BJ (cell line): ENCODE data around the gene ARSB. TPM values are rescaled to one million over a fixed set of nuclear protein-coding genes. Genes with fewer than 3 reads are reported as not detected.

Experiments
- CTCF ChIA-PET: fragments of 350-600 bp; formaldehyde crosslinking; extraction: SDS; loops from one replicate; lab custom pipeline; 2021; ENCODE audit warnings: antibody characterized with exemption, inconsistent platforms; lab: Yijun Ruan, JAX
- POLR2A ChIA-PET: fragments of 300-600 bp; sonication (Branson Sonifier 250); formaldehyde crosslinking; extraction: SDS; loops from one replicate; lab custom pipeline; 2021; ENCODE audit warnings: antibody characterized with exemption; lab: Charles Lee
- DNase-seq: peaks from one replicate; pipeline ENCODE4 v3.0.0-alpha.2; 2011; ENCODE audit warnings: low read depth
- H3K27me3 ChIP-seq: 2 replicates; pipeline ENCODE4 v1.6.0; 2011; ENCODE audit warnings: low read length; ENCODE audit not compliant: control insufficient read depth, insufficient read depth
- H3K36me3 ChIP-seq: 2 replicates; pipeline ENCODE4 v1.5.1; 2011; ENCODE audit warnings: low read length; ENCODE audit not compliant: control insufficient read depth, insufficient read depth
- H3K4me3 ChIP-seq: 2 replicates; pipeline ENCODE4 v1.5.1; 2011; ENCODE audit warnings: low read depth, mild to moderate bottlenecking, control low read depth, low read length
- CTCF ChIP-seq: IDR thresholded peaks from 2 replicates; pipeline ENCODE4 v1.5.1; 2011; ENCODE audit warnings: low read depth, mild to moderate bottlenecking, control low read depth, inconsistent platforms, low read length, moderate library complexity; ENCODE audit not compliant: insufficient read depth
- polyA plus RNA-seq: library from polyadenylated mRNA; depleted of rRNA; stranded (reverse); fragments of >200 nt; gene quantifications from 2 replicates; pipeline ENCODE4 v1.2.3, GENCODE V29; 2011

Gene ARSB
- polyA plus RNA-seq, 1 experiment: 26.7 TPM

GRCh38 chr5:78843436-78843835 is 141.7 kb downstream of the ARSB start:
- DNase-seq: no peak
- Histone ChIP-seq H3K27me3 (no peaks in the 10 kb centered on the region), H3K4me3 (no peak overlapping the region), H3K36me3 (no peaks in the 10 kb centered on the region)
- no peak for TF ChIP-seq CTCF
- ChIA-PET POLR2A (no interaction called here), CTCF (no interaction called here)

GRCh38 chr5:78841767-78842166 is 143.3 kb downstream of the ARSB start:
- no peak for DNase-seq
- CTCF ChIA-PET: no interaction called here
- H3K36me3 ChIP-seq: no peaks in the 10 kb centered on the region
- no peak for TF ChIP-seq CTCF
- H3K27me3 ChIP-seq: no peaks in the 10 kb centered on the region
- no peak overlapping the region for H3K4me3 ChIP-seq
- POLR2A ChIA-PET: no interaction called here

GRCh38 chr5:78838753-78839152 is 146.4 kb downstream of the ARSB start:
- Histone ChIP-seq H3K36me3 (no peaks in the 10 kb centered on the region), H3K27me3 (no peaks in the 10 kb centered on the region), H3K4me3 (no peak overlapping the region)
- TF ChIP-seq CTCF: no peak
- ChIA-PET POLR2A (no interaction called here), CTCF (no interaction called here)
- DNase-seq: no peak

- ChIA-PET POLR2A (no interaction called here), CTCF (no interaction called here)
- no peaks in the 10 kb centered on the region for H3K36me3 ChIP-seq
Observed at GRCh38 chr5:78837836-78838235, 147.3 kb downstream of the ARSB start.

GRCh38 chr5:78835176-78835575 is 149.9 kb downstream of the ARSB start:
- Histone ChIP-seq H3K36me3 (no peaks in the 10 kb centered on the region), H3K4me3 (no peak overlapping the region), H3K27me3 (no peaks in the 10 kb centered on the region)
- POLR2A ChIA-PET: no interaction called here
- TF ChIP-seq CTCF: no peak
- CTCF ChIA-PET: no interaction called here
- no peak for DNase-seq

More at GRCh38 chr5:78837836-78838235, 147.3 kb downstream of the ARSB start:
- Histone ChIP-seq H3K4me3 (no peak overlapping the region), H3K27me3 (no peaks in the 10 kb centered on the region)
- no peak for DNase-seq
- TF ChIP-seq CTCF: no peak
